Nephron (organoid): Measurements from ENCODE around the gene PARP8.

Source experiments
- H3K27ac Mint-ChIP-seq, 3 experiments: 2 replicates each; pipeline ENCODE4 v1.8.0; 2020; ENCODE audit warnings: mixed read lengths in 3 of 3, mild to moderate bottlenecking in 2 of 3, moderate library complexity in 1 of 3
- H3K27me3 Mint-ChIP-seq: 2 replicates; pipeline ENCODE4 v1.8.0; 2021; ENCODE audit warnings: low read depth, mild to moderate bottlenecking, moderate library complexity, mixed read lengths
- H3K36me3 Mint-ChIP-seq: 2 replicates; pipeline ENCODE4 v1.8.0; 2020; ENCODE audit warnings: low read depth, mixed read lengths
- H3K4me1 Mint-ChIP-seq: 2 replicates; pipeline ENCODE4 v1.8.0; 2020; ENCODE audit warnings: mixed read lengths
- H3K4me3 Mint-ChIP-seq, 3 experiments: 2 replicates each; pipeline ENCODE4 v1.8.0; 2020; ENCODE audit warnings: mild to moderate bottlenecking in 3 of 3, mixed read lengths in 3 of 3, moderate library complexity in 2 of 3
- H3K9me3 Mint-ChIP-seq: 2 replicates; pipeline ENCODE4 v1.8.0; 2020; ENCODE audit warnings: mixed read lengths
- TF ChIP-seq, protein P1 (sequence below), 3 experiments: fragments of 200-600 bp; sonication (generic); IDR thresholded peaks; one replicate each; pipeline ENCODE4 v1.5.0; 2021; ENCODE audit warnings: antibody characterized with exemption in 3 of 3; ENCODE audit not compliant: unreplicated experiment in 3 of 3

The PARP8 gene

DNA sequence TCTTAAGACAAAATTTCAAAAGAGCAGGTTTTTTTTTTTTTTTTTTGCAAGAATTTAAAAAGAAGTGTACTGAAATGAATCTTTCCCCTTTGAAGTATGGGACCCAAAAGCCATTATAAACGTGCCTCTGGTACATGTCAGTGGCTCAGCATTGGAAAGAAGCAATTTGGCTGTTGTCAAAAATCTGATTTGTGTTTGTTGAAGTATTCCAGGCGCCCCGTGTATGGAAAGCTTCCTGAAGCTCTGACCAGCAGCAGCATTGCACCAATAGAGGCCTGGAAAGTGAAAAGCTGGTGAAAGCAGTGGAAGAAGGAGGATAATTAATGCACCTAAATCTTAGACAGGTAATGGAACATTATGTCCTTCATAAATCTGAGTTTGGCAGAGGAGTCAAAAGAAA is 215.0 kb downstream of the PARP8 start:
- TF ChIP-seq, protein P1, sequence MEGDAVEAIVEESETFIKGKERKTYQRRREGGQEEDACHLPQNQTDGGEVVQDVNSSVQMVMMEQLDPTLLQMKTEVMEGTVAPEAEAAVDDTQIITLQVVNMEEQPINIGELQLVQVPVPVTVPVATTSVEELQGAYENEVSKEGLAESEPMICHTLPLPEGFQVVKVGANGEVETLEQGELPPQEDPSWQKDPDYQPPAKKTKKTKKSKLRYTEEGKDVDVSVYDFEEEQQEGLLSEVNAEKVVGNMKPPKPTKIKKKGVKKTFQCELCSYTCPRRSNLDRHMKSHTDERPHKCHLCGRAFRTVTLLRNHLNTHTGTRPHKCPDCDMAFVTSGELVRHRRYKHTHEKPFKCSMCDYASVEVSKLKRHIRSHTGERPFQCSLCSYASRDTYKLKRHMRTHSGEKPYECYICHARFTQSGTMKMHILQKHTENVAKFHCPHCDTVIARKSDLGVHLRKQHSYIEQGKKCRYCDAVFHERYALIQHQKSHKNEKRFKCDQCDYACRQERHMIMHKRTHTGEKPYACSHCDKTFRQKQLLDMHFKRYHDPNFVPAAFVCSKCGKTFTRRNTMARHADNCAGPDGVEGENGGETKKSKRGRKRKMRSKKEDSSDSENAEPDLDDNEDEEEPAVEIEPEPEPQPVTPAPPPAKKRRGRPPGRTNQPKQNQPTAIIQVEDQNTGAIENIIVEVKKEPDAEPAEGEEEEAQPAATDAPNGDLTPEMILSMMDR (IDR thresholded peaks at IDR 0.05; ENCODE audit: unreplicated experiment in 3 of 3): no peak
- no peaks in the 10 kb centered on the region for H3K36me3 Mint-ChIP-seq
- no peak overlapping the region for H3K4me3 Mint-ChIP-seq
- H3K9me3 Mint-ChIP-seq: no peaks in the 10 kb centered on the region
- H3K4me1 Mint-ChIP-seq: peaks cover 5% of the 10 kb centered on the region
- H3K27ac Mint-ChIP-seq: no peak overlapping the region
- peaks cover 4% of the 10 kb centered on the region for H3K27me3 Mint-ChIP-seq

GRCh38 chr5:50886657-50887345 is 220.4 kb downstream of the PARP8 start:
- H3K4me3 Mint-ChIP-seq: no peak overlapping the region
- H3K36me3 Mint-ChIP-seq: no peaks in the 10 kb centered on the region
- TF ChIP-seq, protein P1 (IDR thresholded peaks at IDR 0.05; ENCODE audit: unreplicated experiment in 3 of 3): no peak
- no peaks in the 10 kb centered on the region for H3K9me3 Mint-ChIP-seq
- no peak overlapping the region for H3K27ac Mint-ChIP-seq
- peaks cover 4% of the 10 kb centered on the region for H3K27me3 Mint-ChIP-seq
- no peaks in the 10 kb centered on the region for H3K4me1 Mint-ChIP-seq

DNA sequence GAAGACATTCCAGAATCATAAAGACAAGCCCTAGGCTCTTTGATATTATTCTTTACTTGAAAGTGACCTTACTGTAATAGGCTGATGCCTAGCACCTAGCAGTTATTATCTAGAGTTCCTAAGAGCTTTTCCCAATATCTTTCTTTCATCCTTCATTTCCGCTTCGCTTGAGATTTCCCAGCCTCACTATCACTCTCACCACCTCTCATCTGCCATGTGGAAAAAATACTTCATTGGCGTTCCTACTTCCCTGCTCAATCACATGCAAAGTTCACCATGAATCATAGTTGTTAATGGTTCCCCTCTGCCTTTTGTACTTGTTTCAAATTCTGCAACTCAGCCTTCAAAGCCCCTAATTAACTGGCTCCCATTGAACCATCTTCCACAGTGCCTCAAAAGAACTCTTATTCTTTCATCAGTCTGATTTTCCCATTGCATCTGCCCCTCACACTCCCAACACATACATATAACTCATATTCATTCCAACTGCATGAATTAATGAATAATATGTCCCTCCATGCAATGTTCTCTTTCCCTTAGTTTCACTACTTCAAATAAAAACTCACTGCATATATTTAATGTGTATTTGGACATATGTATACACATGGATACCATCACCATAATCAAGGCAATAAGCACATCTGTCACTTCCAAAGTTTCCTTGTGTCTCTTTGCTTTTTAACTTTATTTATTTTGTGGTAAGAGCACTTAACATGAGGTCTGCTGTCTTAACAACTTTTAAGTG is 221.6 kb downstream of the PARP8 start:
- no peak overlapping the region for H3K4me3 Mint-ChIP-seq
- no peaks in the 10 kb centered on the region for H3K9me3 Mint-ChIP-seq
- no peak overlapping the region for H3K27ac Mint-ChIP-seq
- no peaks in the 10 kb centered on the region for H3K36me3 Mint-ChIP-seq
- TF ChIP-seq, protein P1 (IDR thresholded peaks at IDR 0.05; ENCODE audit: unreplicated experiment in 3 of 3): no peak
- peaks cover 4% of the 10 kb centered on the region for H3K27me3 Mint-ChIP-seq
- H3K4me1 Mint-ChIP-seq: no peaks in the 10 kb centered on the region

- Mint-ChIP-seq H3K27me3 (peaks cover 4% of the 10 kb centered on the region), H3K27ac (no peak overlapping the region), H3K4me3 (no peak overlapping the region), H3K4me1 (no peaks in the 10 kb centered on the region), H3K9me3 (no peaks in the 10 kb centered on the region), H3K36me3 (no peaks in the 10 kb centered on the region)
- TF ChIP-seq, protein P1 (IDR thresholded peaks at IDR 0.05; ENCODE audit: unreplicated experiment in 3 of 3): no peak
Observed at GRCh38 chr5:50888751-50889150, 222.3 kb downstream of the PARP8 start.

GRCh38 chr5:50889790-50890189 is 223.4 kb downstream of the PARP8 start:
- H3K27me3 Mint-ChIP-seq: peaks cover 4% of the 10 kb centered on the region
- no peak overlapping the region for H3K27ac Mint-ChIP-seq
- no peaks in the 10 kb centered on the region for H3K36me3 Mint-ChIP-seq
- H3K4me3 Mint-ChIP-seq: no peak overlapping the region
- TF ChIP-seq, protein P1 (IDR thresholded peaks at IDR 0.05; ENCODE audit: unreplicated experiment in 3 of 3): no peak
- no peaks in the 10 kb centered on the region for H3K9me3 Mint-ChIP-seq
- H3K4me1 Mint-ChIP-seq: no peaks in the 10 kb centered on the region
